BLaER1 treated with 17β-estradiol and CSF1 and Interleukin-3, amounts not matched to agents 10 nM and 100 nM (cell line): Measurements from ENCODE around the gene SLC47A2.

Experiments
- H3K27ac ChIP-seq, 11 experiments: shearing (Covaris generic); formaldehyde crosslinking; 2 replicates each; pipeline ENCODE4 v1.8.1; 2022
- H3K27me3 ChIP-seq, 11 experiments: shearing (Covaris generic); formaldehyde crosslinking; 2 replicates each; pipeline ENCODE4 v1.8.1; 2022
- H3K36me3 ChIP-seq, 11 experiments: shearing (Covaris generic); formaldehyde crosslinking; 2 replicates each; pipeline ENCODE4 v1.8.1; 2022
- H3K4me1 ChIP-seq, 10 experiments: shearing (Covaris generic); formaldehyde crosslinking; 2 replicates each; pipeline ENCODE4 v1.8.1; 2022
- H3K4me2 ChIP-seq, 11 experiments: shearing (Covaris generic); formaldehyde crosslinking; 2 replicates each; pipeline ENCODE4 v1.8.1; 2022
- H3K4me3 ChIP-seq, 10 experiments: shearing (Covaris generic); formaldehyde crosslinking; 2 replicates each; pipeline ENCODE4 v1.8.1; 2022
- H3K9ac ChIP-seq, 11 experiments: shearing (Covaris generic); formaldehyde crosslinking; 2 replicates each; pipeline ENCODE4 v1.8.1; 2022
- H3K9me3 ChIP-seq, 11 experiments: shearing (Covaris generic); formaldehyde crosslinking; replicated peaks in 1 of 11; 2 replicates each; pipeline ENCODE4 v1.8.1; 2022
- H4K20me1 ChIP-seq, 11 experiments: shearing (Covaris generic); formaldehyde crosslinking; 2 replicates each; pipeline ENCODE4 v1.8.1; 2022
- Cebpa-rat ChIP-seq, 11 experiments: shearing (Covaris generic); IDR thresholded peaks; 2 replicates each; pipeline ENCODE4 v1.8.1; 2022

The SLC47A2 gene

DNA sequence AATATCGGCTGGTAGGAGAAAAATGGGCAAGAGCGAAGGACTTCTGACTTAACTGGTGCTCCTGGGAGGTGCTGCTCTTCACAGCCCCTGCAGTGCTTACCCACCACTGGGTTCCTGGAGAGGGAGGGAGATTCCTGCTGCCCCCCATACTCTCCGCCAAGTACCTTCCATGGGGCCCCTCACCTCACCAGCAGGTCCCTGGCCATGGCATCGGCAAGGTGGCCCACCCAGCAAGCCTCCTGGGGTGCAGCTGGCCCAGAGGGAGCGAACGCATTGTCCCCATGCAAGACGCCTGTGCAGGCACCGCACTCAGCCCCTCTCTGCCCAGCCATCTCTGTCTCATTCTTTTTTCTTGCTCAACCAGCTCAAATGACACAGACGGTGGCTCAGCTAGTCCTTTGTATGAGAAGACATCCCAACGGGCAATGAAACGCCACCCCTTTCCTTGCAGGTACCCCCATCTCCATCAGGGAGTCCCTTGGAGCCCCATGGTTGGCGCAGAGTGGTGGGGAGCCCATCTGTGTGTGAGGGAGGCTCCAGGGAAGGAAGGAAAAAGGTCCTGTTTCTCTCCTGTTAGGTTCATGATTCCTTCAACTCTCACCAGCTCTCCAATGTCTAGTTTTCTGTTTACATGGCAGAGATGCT is 41.3 kb upstream of the SLC47A2 start:
- no peak overlapping the region for H3K4me2 ChIP-seq
- no peak overlapping the region for H3K27ac ChIP-seq
- no peak overlapping the region for H3K4me3 ChIP-seq
- H3K9ac ChIP-seq, result no peak overlapping the region
- no peaks in the 10 kb centered on the region for H3K27me3 ChIP-seq
- H4K20me1 ChIP-seq, result no peaks in the 10 kb centered on the region; a peak in 1 of 22 replicates
- no peaks in the 10 kb centered on the region for H3K9me3 ChIP-seq
- H3K36me3 ChIP-seq, result no peaks in the 10 kb centered on the region
- TF ChIP-seq Cebpa-rat (IDR thresholded peaks at IDR 0.05), result no peak
- peaks cover 0 to 22% (median 6%) of the 10 kb centered on the region in 10 experiments; a peak in 13 of 20 replicates for H3K4me1 ChIP-seq

DNA sequence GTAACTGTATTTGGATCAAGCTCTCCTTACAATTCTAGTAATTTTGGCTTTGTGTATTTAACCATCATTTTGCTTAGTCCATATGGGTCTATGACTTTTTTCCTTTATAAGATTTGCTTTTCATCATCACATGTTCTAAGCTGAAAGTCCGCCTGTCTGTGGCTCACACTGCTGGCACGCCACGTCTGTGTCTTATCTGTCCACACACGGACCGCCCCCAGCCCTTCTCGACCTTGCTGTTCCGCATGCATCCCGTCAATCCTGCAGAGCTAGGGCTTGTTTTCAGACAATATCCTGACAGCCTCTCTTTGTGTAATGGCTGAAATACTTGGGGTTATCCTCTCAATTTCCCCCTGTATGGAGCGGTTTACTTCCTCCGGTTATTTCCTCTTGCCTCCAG is 40.2 kb upstream of the SLC47A2 start:
- no peak for TF ChIP-seq Cebpa-rat (IDR thresholded peaks at IDR 0.05)
- H3K27ac ChIP-seq, result no peak overlapping the region
- H3K4me2 ChIP-seq, result no peak overlapping the region
- peaks cover 0 to 27% (median 10%) of the 10 kb centered on the region in 10 experiments; a peak in 11 of 20 replicates for H3K4me1 ChIP-seq
- H3K27me3 ChIP-seq, result no peaks in the 10 kb centered on the region
- no peaks in the 10 kb centered on the region; a peak in 1 of 22 replicates for H4K20me1 ChIP-seq
- no peak overlapping the region for H3K4me3 ChIP-seq
- no peak overlapping the region for H3K9ac ChIP-seq
- H3K9me3 ChIP-seq, result no peaks in the 10 kb centered on the region
- no peaks in the 10 kb centered on the region for H3K36me3 ChIP-seq

DNA sequence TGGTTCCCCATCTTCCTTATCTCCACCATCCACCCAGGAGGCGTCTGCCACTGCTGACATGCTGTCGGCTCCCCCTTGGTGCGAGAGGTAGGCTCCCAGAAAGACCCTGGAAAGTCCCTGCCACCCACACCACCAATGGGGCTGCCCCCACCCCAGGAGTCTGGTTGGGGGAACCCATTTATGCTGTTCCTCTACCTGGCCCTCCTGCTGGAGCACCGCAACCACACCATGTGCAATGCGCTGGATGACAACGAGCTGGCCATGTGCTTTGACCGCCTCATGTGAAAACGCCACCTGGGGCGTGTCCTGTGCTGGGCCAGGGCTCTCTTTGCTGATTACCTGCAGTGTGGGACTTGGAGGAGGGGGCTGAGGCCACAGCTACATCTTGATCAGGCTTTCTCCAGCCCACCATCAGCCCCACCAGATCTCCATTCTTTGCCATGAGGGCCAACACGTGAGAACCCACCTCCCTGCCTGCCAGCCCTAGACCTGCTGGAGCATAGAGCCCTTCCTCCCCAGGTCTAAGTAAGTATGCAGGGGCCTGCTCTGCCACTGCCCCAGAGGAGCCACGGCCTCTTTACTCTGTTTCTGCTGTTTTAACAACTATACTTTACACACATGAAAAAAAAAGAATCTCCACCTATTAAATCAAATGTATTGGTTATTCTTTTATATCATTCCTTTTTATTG is 39.6 kb upstream of the SLC47A2 start:
- Histone ChIP-seq H3K9me3 (no peaks in the 10 kb centered on the region), H4K20me1 (no peaks in the 10 kb centered on the region; a peak in 1 of 22 replicates), H3K4me3 (no peak overlapping the region), H3K36me3 (no peaks in the 10 kb centered on the region), H3K27ac (no peak overlapping the region), H3K27me3 (no peaks in the 10 kb centered on the region), H3K4me2 (no peak overlapping the region), H3K4me1 (peaks cover 0 to 24% (median 10%) of the 10 kb centered on the region in 10 experiments; a peak in 11 of 20 replicates), H3K9ac (no peak overlapping the region)
- TF ChIP-seq Cebpa-rat (IDR thresholded peaks at IDR 0.05), result no peak

DNA sequence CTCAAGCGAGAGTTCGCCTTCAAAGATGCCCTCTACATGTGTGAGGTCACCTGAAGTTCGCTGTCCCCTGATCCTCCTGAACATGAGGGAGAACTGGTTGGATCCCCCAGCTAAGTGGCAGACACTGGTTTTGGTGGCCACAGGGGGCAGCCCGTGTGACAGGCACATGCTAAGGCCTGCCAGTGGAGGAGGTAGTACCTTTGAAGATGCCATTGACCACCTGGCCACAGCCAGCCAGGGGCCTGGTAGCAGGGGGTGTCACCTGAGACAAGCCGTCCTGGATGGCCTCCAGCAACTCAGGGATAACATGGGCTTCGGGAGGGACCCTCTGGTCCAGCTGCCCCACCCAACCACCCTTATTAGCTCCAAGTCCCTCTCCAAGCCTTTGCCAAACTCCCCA is 39.0 kb upstream of the SLC47A2 start:
- Histone ChIP-seq H4K20me1 (no peaks in the 10 kb centered on the region; a peak in 1 of 22 replicates), H3K4me1 (peaks cover 0 to 23% (median 10%) of the 10 kb centered on the region in 10 experiments; a peak in 11 of 20 replicates), H3K4me3 (no peak overlapping the region), H3K27me3 (no peaks in the 10 kb centered on the region), H3K27ac (no peak overlapping the region), H3K4me2 (no peak overlapping the region), H3K9ac (no peak overlapping the region), H3K9me3 (no peaks in the 10 kb centered on the region), H3K36me3 (no peaks in the 10 kb centered on the region)
- TF ChIP-seq Cebpa-rat (IDR thresholded peaks at IDR 0.05), result no peak

DNA sequence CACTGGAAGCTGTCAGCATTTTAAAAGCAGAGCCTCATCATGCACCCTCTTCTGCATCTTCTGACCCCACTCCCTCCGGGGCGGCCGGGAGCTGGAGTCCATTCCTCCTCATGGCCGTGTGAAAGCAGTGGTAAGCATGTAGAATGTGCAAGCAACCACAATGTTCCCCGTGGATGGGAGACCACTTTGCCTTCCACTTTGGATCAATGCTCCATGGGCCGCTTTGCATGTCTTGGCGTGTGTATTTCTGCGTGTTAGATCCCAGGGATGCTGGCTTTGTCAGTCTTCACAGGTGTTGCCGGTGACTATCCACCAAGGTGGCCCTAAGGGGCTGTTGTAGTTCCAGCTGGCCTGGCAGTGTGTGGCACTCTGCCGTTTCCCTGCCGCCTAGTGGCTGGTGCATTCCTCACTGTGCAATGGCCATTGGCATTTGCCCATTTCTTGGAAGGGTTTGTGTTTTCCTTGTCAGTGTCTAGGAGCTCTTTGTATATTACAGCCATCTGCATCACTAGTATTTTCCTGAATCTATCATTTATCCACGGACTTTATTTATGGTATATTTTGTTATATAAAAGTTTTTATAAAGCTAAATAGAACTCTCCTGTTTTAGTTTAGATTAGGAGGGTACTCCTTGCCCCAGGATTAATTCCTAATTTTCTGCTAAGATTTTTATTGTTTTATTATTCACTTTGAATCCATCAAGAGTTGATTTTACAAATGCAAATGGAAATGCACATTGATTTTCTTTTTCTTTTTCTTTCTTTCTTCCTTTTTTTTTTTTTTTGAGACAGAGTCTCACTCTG is 37.5 kb upstream of the SLC47A2 start:
- Histone ChIP-seq H3K4me2 (peak overlapping the region in 3 of 11 experiments; percentile 43 to 73 (median 73); a peak in 5 of 22 replicates), H3K27ac (peak overlapping the region in 4 of 11 experiments; percentile 48 to 73 (median 63); a peak in 4 of 22 replicates), H3K4me1 (peaks cover 0 to 23% (median 10%) of the 10 kb centered on the region in 10 experiments; a peak in 11 of 20 replicates)

DNA sequence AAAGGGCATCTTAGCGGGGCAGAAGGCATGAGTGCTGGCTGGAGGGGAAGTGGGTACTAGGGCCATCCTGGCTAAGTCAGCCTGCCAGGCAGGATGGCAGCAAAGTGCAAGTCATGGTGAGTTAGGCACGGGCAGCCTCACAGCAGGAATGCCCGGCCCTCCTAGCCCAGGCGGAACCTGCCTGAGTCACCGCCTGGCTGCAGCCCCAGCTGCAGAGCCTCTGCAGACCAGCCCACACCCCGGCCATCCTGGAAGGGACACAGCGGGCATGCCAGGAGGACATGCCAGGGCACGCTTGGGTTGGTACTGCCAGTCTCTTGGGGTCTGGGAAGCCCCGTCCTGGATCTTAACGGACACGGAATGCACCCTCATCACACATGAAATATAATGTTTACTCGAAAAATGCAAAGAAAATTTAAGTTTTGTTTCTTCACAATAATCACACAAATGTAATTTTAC is 36.7 kb upstream of the SLC47A2 start:
- Histone ChIP-seq H4K20me1 (no peaks in the 10 kb centered on the region; a peak in 1 of 22 replicates), H3K9me3 (no peaks in the 10 kb centered on the region), H3K9ac (peak overlapping the region in 2 of 11 experiments; percentile 5 to 50; a peak in 3 of 22 replicates), H3K36me3 (no peaks in the 10 kb centered on the region), H3K4me3 (no peak overlapping the region), H3K27me3 (no peaks in the 10 kb centered on the region), H3K4me1 (peaks cover 0 to 23% (median 10%) of the 10 kb centered on the region in 10 experiments; a peak in 11 of 20 replicates), H3K27ac (peak overlapping the region in 7 of 11 experiments; percentile 25 to 73 (median 48); a peak in 10 of 22 replicates), H3K4me2 (peak overlapping the region in 6 of 11 experiments; percentile 23 to 73 (median 56); a peak in 11 of 22 replicates)
- no peak for TF ChIP-seq Cebpa-rat (IDR thresholded peaks at IDR 0.05)

More for the DNA sequence above, 37.5 kb upstream of the SLC47A2 start:
- Histone ChIP-seq H3K27me3 (no peaks in the 10 kb centered on the region), H3K9me3 (no peaks in the 10 kb centered on the region), H4K20me1 (no peaks in the 10 kb centered on the region; a peak in 1 of 22 replicates), H3K36me3 (no peaks in the 10 kb centered on the region), H3K4me3 (no peak overlapping the region), H3K9ac (no peak overlapping the region)
- TF ChIP-seq Cebpa-rat (IDR thresholded peaks at IDR 0.05), result no peak

DNA sequence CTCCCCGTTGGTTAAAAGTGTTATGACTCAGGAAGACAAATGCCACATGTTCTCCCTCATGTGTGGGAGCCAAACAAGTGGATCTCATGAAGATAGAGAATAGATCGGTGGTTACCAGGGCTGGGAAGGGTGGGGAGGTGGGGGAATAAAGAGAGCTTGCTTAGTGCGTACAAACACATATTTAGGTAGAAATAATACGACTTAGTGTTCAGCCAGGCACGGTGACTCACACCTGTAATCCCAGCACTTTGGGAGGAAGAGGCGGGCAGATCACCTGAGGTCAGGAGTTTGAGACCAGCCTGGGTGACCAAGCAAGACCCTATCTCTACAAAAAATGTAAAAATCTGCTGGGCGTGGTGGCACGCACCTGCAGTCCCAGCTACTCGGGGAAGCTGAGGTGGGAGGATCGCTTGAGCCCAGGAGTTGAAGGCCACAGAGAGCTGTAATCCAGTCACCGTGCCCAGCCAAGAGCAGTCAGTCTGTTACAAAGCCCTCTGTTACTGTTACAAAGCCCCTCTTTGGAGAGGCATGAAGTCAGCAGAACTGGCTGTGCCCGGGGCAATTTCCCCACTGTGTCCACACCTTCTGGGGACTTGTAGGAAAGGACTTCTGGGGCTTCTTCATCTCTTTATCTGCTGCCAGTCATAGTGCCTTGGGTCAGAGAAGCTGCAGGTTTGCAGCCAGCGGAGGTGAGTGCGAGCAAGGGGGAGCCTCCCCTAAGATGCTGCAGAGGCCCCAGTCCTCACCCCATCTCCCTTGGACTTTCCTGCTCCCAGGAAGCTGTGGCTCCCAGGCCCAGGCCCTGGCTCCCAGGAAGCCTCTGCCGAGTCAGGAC is 36.0 kb upstream of the SLC47A2 start:
- Histone ChIP-seq H3K27ac (peak overlapping the region in 7 of 11 experiments; percentile 25 to 73 (median 48); a peak in 10 of 22 replicates), H4K20me1 (no peaks in the 10 kb centered on the region; a peak in 1 of 22 replicates), H3K27me3 (no peaks in the 10 kb centered on the region), H3K4me2 (peak overlapping the region in 6 of 11 experiments; percentile 23 to 73 (median 56); a peak in 11 of 22 replicates), H3K36me3 (no peaks in the 10 kb centered on the region), H3K4me3 (no peak overlapping the region), H3K9me3 (no peaks in the 10 kb centered on the region), H3K9ac (peak overlapping the region in 2 of 11 experiments; percentile 5 to 50; a peak in 4 of 22 replicates), H3K4me1 (peaks cover 0 to 23% (median 10%) of the 10 kb centered on the region in 10 experiments; a peak in 11 of 20 replicates)
- TF ChIP-seq Cebpa-rat (IDR thresholded peaks at IDR 0.05), result no peak

DNA sequence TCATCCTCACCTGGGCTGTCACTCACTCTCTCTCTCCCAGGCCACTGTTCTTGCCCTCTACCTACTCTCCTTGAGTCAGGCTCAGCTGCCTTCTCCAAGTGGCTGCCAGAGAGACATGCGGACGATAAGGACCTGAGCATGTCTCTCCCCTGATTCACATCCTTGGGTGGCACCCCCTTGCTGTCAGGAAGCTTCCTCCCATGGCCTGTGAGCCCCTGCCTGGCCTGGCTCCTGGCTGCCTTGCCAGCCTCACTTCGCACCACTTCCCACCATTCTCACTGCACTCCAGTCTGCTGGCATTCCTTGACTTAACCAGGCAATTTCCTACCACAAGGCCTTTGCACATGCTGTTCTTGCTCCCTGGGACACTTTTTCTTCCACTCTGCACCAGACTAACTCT is 34.5 kb upstream of the SLC47A2 start:
- no peak overlapping the region for H3K9ac ChIP-seq
- no peaks in the 10 kb centered on the region; a peak in 1 of 22 replicates for H4K20me1 ChIP-seq
- H3K27me3 ChIP-seq, result no peaks in the 10 kb centered on the region
- H3K4me2 ChIP-seq, result no peak overlapping the region
- H3K27ac ChIP-seq, result no peak overlapping the region
- no peaks in the 10 kb centered on the region for H3K36me3 ChIP-seq
- H3K4me3 ChIP-seq, result no peak overlapping the region
- no peak for TF ChIP-seq Cebpa-rat (IDR thresholded peaks at IDR 0.05)
- H3K9me3 ChIP-seq, result no peaks in the 10 kb centered on the region
- peaks cover 0 to 23% (median 10%) of the 10 kb centered on the region in 10 experiments; a peak in 11 of 20 replicates for H3K4me1 ChIP-seq
